HG03196 (cell line): Measurements from ENCODE around the gene AKAP17A.
"Not testable (repeated sequence)": the region's sequence is repeated elsewhere in the genome, so short reads cannot be mapped to it uniquely, and the experiment has no call there.

ENCODE experiments used
- ATAC-seq: cut with Tn5 transposase; IDR thresholded peaks from one replicate; pipeline ENCODE4 v1.9.1; 2021; ENCODE audit not compliant: unreplicated experiment

Gene AKAP17A, protein sequence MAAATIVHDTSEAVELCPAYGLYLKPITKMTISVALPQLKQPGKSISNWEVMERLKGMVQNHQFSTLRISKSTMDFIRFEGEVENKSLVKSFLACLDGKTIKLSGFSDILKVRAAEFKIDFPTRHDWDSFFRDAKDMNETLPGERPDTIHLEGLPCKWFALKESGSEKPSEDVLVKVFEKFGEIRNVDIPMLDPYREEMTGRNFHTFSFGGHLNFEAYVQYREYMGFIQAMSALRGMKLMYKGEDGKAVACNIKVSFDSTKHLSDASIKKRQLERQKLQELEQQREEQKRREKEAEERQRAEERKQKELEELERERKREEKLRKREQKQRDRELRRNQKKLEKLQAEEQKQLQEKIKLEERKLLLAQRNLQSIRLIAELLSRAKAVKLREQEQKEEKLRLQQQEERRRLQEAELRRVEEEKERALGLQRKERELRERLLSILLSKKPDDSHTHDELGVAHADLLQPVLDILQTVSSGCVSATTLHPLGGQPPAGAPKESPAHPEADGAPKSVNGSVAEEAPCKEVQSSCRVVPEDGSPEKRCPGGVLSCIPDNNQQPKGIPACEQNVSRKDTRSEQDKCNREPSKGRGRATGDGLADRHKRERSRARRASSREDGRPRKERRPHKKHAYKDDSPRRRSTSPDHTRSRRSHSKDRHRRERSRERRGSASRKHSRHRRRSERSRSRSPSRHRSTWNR

GRCh38 chrX:1591102-1591862 lies at the start of gene AKAP17A:
Gene AKAP17A (plus strand): TSS chrX:1591604. CDS start chrX:1593463, 1,859 bp downstream.
- ATAC-seq = peak; percentile 88

- no peak for ATAC-seq
Observed at GRCh38 chrX:1542994-1543725, 48.2 kb upstream of the AKAP17A start.

DNA sequence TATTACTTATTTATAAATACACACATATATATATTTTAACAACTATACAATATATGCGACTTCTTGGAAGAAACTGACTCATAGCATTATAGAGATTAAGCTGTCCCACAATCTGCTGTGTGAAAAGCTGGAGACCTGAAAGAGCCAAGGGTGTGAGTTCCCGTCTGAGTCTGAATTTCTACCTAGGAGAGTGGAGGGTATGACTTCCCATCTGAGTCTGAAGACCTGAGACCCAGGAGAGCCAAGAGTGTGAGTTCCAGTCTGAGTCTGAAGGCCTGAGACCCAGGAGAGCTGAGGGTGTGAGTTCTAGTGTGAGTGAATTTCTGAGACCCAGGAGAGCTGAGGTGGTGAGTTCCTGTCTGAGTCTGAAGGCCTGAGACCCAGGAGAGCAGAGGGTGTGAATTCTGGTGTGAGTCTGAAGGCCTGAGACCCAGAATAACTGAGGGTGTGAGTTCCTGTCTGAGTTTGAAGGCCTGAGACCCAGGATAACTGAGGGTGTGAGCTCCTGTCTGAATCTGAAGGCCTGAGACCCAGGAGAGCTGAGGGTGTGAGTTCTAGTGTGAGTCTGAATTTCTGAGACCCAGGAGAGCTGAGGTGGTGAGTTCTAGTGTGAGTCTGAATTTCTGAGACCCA lies 45.5 kb upstream of the AKAP17A start:
- no peak for ATAC-seq

GRCh38 chrX:1546691-1547251 lies 44.6 kb upstream of the AKAP17A start:
- no peak for ATAC-seq

- no peak for ATAC-seq
Observed at GRCh38 chrX:1551959-1552546, 39.4 kb upstream of the AKAP17A start.

DNA sequence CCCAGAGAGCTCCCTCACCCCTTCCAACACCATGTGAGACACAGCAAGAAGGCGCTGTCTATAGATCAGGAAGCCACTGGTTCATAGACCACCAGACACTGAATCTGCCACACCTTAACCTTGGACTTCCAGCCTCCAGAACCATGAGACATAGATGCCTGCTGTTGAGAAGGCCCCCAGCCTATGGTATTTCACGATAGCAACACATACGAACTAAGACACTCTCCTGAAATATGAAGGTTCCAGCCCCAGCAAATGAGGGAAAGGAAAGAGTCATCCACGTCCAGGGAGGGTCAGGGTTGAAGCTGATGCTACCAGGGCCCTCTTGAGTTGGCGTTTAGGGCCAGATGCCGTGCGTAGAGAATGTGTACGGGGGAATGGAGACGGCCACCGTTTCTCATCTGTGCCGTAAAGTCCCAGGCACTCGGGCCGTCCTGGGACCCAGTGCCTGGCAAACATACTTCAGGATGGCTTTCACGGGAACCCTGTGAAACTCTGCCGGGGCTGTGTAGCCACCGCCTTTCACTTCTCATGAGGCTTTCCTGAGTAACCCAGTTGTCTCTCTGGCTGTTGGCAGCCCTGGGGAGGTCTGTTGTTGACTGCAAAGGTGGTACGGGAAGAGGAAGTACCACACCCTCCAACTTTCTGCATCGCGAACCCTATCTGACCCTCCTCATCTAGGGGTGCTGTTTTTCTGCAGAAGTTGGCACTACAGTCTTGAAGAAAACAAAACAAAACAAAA lies 36.8 kb upstream of the AKAP17A start:
- no peak for ATAC-seq

DNA sequence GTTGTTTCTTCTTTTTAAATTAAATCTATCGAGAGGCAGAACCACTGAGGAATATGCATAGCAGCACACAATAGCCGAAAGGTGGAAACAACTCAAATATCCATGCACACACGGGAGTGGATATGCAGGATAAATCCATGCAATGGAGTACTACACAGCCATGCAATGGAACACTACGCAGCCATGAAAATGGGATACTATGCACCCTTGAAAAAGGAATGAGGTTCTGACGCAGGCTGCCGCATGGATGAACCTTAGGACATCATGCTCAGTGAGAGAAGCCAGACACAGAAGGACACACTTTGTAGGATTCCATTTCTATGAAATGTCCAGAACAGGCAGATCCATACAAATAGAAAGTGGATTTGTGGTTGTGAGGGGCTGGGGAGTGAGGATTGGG lies 36.0 kb upstream of the AKAP17A start:
- ATAC-seq = no peak

GRCh38 chrX:1557442-1557841 lies 34.0 kb upstream of the AKAP17A start:
- ATAC-seq = not testable (repeated sequence)

GRCh38 chrX:1558761-1559468 lies 32.5 kb upstream of the AKAP17A start:
- ATAC-seq = no peak

DNA sequence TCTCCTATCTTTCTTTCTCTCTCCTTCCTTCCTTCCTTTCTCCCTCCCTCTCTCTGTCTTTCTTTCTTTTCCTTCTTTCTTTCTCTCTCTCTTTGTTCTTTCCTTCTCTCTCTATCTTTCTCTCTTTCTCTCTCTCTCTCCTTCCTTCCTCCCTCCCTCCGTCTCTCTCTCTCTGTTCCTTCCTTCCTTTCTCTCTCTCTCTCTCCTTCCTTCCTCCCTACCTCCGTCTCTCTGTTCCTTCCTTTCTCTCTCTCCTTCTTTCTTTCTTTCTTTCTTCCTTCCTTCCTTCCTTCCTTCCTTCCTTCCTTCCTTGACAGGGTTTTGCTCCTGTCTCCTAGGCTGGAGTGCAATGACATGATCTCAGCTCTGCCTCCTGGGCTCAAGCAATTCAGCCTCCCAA lies 30.2 kb upstream of the AKAP17A start:
- no peak for ATAC-seq

- ATAC-seq = not testable (repeated sequence)
Observed at GRCh38 chrX:1564077-1564476, 27.3 kb upstream of the AKAP17A start.

GRCh38 chrX:1564750-1565683 lies 26.4 kb upstream of the AKAP17A start:
- ATAC-seq = no peak

GRCh38 chrX:1574181-1574580 lies 17.2 kb upstream of the AKAP17A start:
- ATAC-seq = not testable (repeated sequence)

DNA sequence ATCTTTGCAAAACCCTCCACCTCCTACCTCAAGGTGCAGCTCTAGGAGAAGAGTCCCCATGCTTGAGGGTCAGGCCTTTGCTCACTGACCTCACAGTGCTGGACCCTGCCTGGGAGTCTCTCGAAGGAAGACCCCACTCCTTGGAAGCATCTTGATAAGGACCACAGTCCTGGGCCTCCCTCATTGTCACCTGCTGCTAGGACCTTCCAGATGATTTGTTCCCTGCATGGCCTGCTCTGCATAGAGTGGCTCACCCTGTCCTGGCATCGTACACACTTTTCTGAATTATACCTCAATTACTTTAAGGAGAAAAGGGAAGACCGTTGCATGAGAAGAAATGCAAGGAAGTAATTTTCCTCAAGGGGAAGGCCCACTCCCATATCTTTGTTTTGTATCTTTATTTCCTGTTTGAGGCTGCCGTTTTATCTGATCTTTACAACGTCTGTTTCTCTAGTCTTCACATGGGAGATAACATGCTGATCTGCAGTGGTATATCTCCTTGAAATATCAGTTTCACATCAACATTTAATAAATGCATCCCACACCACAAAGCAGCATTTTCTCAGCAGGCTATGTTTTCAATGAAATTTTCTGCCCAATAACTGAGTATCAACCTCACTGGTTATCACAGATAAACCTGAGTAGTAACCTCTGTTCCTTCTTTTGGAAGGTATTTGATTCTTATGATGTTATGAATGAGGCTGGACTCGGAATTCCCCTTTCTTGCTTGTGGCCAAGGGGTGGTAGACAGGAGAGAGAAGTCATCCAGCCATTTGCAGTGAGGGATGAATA lies 15.0 kb upstream of the AKAP17A start:
- no peak for ATAC-seq

DNA sequence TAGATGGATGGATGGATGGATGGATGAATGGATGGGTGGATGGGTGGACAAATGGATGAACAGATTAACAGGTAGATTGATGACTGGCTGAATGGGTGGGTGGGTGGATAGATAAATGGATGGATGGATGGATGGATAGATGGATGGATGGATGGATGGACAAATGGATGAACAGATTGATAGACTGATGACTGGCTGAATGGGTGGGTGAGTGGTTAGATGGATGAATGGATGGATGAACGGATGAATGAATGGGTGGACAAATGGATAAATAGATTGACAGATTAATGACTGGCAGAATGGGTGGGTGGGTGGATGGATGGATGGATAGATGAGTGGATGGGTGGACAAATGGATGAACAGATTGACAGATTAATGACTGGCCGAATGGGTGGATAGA lies 13.6 kb upstream of the AKAP17A start:
- no peak for ATAC-seq

GRCh38 chrX:1578511-1579173 lies 12.8 kb upstream of the AKAP17A start:
- no peak for ATAC-seq
